Measurements from ENCODE around the gene FBXL15.

The FBXL15 gene

GRCh38 chr10:102413806-102414561 lies 6.7 kb upstream of the FBXL15 start:
- no peak for ATAC-seq
- DNase-seq (ENCODE audit: low spot score in 2 of 2): no peak

GRCh38 chr10:102414749-102415148 lies 5.9 kb upstream of the FBXL15 start:
- Mint-ChIP-seq H3K4me3 (no peak overlapping the region), H3K36me3 (peaks cover 4% of the 10 kb centered on the region), H3K27ac (no peak overlapping the region), H3K9me3 (no peaks in the 10 kb centered on the region), H3K4me1 (peaks cover 35% of the 10 kb centered on the region)
- DNase-seq (ENCODE audit: low spot score in 2 of 2) (no peak), ATAC-seq (no peak)

More at GRCh38 chr10:102413806-102414561, 6.7 kb upstream of the FBXL15 start:
- Mint-ChIP-seq H3K4me3 (no peak overlapping the region), H3K36me3 (peaks cover 1% of the 10 kb centered on the region), H3K4me1 (peaks cover 33% of the 10 kb centered on the region), H3K9me3 (no peaks in the 10 kb centered on the region), H3K27ac (peak overlapping the region; percentile 60)

GRCh38 chr10:102416283-102416682 lies 4.4 kb upstream of the FBXL15 start:
- no peak overlapping the region for H3K4me3 Mint-ChIP-seq
- peaks cover 38% of the 10 kb centered on the region for H3K4me1 Mint-ChIP-seq
- H3K36me3 Mint-ChIP-seq: peaks cover 17% of the 10 kb centered on the region
- ATAC-seq (no peak), DNase-seq (ENCODE audit: low spot score in 2 of 2) (no peak)
- H3K27ac Mint-ChIP-seq: no peak overlapping the region
- H3K9me3 Mint-ChIP-seq: no peaks in the 10 kb centered on the region

DNA sequence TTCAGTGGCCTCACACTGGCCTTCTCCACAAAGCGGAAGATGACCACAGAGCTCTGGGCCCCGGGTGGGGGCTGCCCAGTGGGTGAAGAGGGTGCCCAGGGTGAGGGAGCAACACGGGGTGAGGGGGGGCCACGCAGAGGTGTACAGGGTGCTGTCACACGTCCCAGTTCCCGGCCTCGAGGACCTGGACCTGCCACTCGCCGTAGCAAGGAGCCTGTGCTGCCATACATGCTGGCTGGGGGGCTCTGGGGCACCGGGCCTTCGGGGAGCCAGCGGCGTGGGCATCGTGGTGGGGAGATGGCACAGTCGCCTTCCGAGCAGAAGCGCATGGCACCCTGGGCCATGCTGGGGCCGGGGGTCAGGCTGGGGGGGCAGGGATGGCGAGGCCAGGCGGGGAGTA lies 3.9 kb upstream of the FBXL15 start:
- Mint-ChIP-seq H3K4me3 (no peak overlapping the region), H3K27ac (no peak overlapping the region), H3K36me3 (peaks cover 17% of the 10 kb centered on the region), H3K9me3 (no peaks in the 10 kb centered on the region), H3K4me1 (peaks cover 33% of the 10 kb centered on the region)
- ATAC-seq (no peak), DNase-seq (ENCODE audit: low spot score in 2 of 2) (no peak)

GRCh38 chr10:102418622-102419268 lies 1.9 kb upstream of the FBXL15 start, which contains the start of gene PSD:
PSD (minus strand) TSS chr10:102418785; CDS start chr10:102417038, 1,747 bp downstream.
- peaks cover 34% of the 10 kb centered on the region for H3K4me1 Mint-ChIP-seq
- peaks cover 34% of the 10 kb centered on the region for H3K36me3 Mint-ChIP-seq
- H3K9me3 Mint-ChIP-seq: no peaks in the 10 kb centered on the region
- H3K27ac Mint-ChIP-seq: peak within 1 kb of the TSS; percentile 74
- no peak for ATAC-seq
- peak within 1 kb of the TSS; percentile 98 for H3K4me3 Mint-ChIP-seq
- no peak for DNase-seq (ENCODE audit: low spot score in 2 of 2)

DNA sequence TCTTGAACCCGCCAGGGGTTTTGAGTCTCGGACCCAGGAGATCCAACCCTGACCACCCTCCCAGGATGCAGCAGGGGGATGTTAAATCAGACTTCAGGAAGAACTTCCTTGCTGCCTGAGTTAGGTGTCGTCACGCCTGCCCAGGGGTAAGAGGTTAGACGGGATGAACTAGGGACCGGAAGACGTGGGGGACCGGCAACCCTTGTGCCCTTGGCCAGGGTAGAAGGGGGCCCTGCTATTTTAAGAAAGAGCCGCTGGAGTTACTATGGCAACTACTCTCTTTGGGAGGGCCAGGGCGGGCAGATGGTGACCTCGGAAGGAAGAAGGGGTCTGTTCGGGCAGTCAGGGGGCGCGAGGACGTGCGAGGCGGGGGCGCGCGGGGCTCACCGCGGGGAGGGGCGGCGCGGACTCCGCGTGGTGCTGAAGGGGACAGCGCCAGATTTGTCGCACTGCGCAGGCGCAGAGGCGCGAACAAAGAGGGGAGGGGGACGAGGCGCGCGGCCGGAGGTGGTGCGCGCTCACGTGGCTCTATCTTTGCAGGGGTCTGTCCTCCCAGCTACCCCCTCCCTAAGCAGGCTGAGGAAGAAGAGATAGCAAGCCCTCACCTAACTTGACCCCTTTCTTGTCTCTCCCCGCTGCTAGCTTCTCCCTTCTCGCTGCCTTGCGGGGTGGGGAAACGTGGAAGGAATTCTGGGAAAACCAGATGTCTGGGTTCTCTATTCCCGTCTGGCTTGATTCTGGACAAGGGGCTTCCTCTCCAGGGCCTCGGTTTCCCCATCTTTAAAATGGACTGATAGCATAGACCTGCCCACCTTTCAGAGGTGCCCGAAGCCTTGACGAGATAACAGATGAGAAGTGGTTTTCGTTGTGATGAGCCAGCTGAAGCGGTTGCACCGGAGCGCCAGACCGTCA lies 1.1 kb upstream of the FBXL15 start:
- DNase-seq (ENCODE audit: low spot score in 2 of 2): peak; percentile 69 to 88
- Mint-ChIP-seq H3K4me3 (peak overlapping the region; percentile 98), H3K9me3 (no peaks in the 10 kb centered on the region), H3K27ac (peak overlapping the region; percentile 74), H3K4me1 (peaks cover 34% of the 10 kb centered on the region), H3K36me3 (peaks cover 40% of the 10 kb centered on the region)
- ATAC-seq: no peak

DNA sequence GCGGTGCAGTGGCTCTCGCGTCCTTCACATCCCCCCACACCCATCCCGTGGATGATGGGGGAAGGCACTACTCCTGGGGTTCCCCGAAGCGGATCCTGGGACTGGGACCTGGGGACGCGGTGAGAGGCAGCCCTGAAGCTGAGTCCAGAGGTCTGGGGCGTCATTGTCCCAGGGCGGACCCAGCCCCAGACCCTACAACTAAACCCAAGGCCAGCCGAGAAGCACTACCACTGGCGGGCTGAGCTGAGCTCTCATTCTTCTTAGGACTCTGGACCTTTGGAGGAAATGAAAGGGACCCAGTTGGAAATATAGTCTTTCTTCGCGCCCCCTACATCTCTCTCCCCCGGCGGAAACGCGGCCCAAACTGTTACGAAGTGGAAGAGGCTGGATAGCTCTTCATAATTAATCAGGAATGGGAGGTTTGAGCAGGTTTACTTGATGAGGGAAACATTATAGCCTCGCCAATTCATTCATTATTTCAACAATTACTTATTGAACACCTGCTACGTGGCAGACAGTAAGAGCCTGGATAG lies 389 bp upstream of the FBXL15 start:
- Mint-ChIP-seq H3K4me1 (peaks cover 34% of the 10 kb centered on the region), H3K9me3 (no peaks in the 10 kb centered on the region), H3K27ac (peak overlapping the region; percentile 96), H3K4me3 (peak overlapping the region; percentile 98), H3K36me3 (peaks cover 40% of the 10 kb centered on the region)
- ATAC-seq: no peak
- DNase-seq (ENCODE audit: low spot score in 2 of 2): no peak

GRCh38 chr10:102421507-102421756 lies 796 bp downstream of the FBXL15 start:
- peak overlapping the region; percentile 98 for H3K4me3 Mint-ChIP-seq
- peaks cover 40% of the 10 kb centered on the region for H3K36me3 Mint-ChIP-seq
- H3K9me3 Mint-ChIP-seq: no peaks in the 10 kb centered on the region
- DNase-seq (ENCODE audit: low spot score in 2 of 2) (no peak), ATAC-seq (no peak)
- H3K4me1 Mint-ChIP-seq: peaks cover 42% of the 10 kb centered on the region
- peak overlapping the region; percentile 96 for H3K27ac Mint-ChIP-seq

DNA sequence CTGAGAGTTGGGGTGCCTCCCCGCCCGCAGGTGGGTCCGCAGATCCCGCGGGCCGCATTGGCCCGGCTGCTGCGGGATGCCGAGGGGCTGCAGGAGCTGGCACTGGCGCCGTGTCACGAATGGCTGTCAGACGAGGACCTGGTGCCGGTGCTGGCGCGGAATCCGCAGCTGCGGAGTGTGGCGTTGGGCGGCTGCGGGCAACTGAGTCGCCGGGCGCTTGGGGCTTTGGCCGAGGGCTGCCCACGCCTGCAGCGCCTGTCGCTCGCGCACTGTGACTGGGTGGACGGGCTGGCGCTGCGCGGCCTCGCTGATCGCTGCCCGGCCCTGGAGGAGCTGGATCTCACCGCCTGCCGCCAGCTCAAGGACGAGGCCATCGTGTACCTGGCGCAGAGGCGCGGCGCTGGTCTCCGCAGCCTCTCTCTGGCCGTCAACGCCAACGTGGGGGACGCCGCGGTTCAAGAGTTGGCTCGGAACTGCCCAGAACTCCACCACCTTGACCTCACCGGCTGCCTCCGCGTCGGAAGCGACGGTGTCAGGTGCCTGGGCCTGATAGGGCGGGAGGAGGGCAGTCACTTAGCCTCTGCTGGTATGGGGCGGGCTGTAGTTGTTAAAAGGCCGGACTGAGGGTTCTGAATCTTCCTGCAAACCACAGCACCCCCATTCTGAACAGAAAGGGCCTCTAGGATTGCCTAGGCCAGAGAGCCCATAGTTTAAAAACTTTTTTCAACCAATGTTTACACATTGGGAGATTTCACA lies 1.3 kb downstream of the FBXL15 start:
- peak overlapping the region; percentile 98 for H3K4me3 Mint-ChIP-seq
- H3K4me1 Mint-ChIP-seq: peaks cover 47% of the 10 kb centered on the region
- ATAC-seq (peak; percentile 0), DNase-seq (ENCODE audit: low spot score in 2 of 2) (no peak)
- H3K36me3 Mint-ChIP-seq: peaks cover 40% of the 10 kb centered on the region
- H3K9me3 Mint-ChIP-seq: no peaks in the 10 kb centered on the region
- peak overlapping the region; percentile 63 for H3K27ac Mint-ChIP-seq

GRCh38 chr10:102422545-102423129 lies 2.0 kb downstream of the FBXL15 start:
- H3K9me3 Mint-ChIP-seq: no peaks in the 10 kb centered on the region
- peaks cover 40% of the 10 kb centered on the region for H3K36me3 Mint-ChIP-seq
- ATAC-seq: peak; percentile 3
- DNase-seq (ENCODE audit: low spot score in 2 of 2): no peak
- H3K27ac Mint-ChIP-seq: peak overlapping the region; percentile 63
- H3K4me3 Mint-ChIP-seq: peak overlapping the region; percentile 98
- peaks cover 54% of the 10 kb centered on the region for H3K4me1 Mint-ChIP-seq

DNA sequence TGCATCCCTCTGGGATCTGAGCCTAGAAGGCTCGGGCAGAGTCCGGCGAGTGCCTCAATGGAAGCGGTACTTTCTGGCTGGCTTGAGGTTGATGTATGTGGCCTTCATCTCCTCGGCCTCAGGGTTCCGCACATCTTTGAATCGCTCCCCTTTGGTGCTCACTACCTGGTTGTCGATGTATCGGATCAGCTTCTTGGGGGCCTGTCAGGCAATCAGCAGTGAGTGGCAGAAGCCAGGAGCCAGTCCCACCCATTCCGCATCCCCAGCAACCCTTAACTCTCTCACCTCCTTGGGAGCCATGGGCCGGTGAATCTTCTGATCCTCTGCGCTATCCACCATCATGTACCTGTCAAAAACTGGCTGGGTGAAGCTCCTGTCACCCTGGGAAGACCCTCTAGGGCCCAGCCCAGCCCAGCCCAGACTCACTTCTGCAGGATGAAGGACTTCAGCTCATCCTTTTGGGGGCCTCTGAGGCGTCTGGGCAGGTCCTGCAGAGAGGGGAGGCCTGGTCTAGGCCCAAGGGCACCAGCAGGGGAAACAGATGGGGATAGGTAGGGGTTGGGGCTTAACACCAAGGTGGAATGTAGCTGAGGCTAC lies 2.8 kb downstream of the FBXL15 start:
- Mint-ChIP-seq H3K27ac (peak overlapping the region; percentile 34), H3K4me3 (peak overlapping the region; percentile 98), H3K9me3 (no peaks in the 10 kb centered on the region), H3K36me3 (peaks cover 44% of the 10 kb centered on the region), H3K4me1 (peaks cover 57% of the 10 kb centered on the region)
- no peak for DNase-seq (ENCODE audit: low spot score in 2 of 2)
- ATAC-seq: no peak

GRCh38 chr10:102424145-102424544 lies 3.5 kb downstream of the FBXL15 start:
- ATAC-seq: no peak
- DNase-seq (ENCODE audit: low spot score in 2 of 2): no peak
- Mint-ChIP-seq H3K9me3 (no peaks in the 10 kb centered on the region), H3K4me1 (peaks cover 53% of the 10 kb centered on the region), H3K27ac (peak overlapping the region; percentile 34), H3K4me3 (no peak overlapping the region), H3K36me3 (peaks cover 43% of the 10 kb centered on the region)

DNA sequence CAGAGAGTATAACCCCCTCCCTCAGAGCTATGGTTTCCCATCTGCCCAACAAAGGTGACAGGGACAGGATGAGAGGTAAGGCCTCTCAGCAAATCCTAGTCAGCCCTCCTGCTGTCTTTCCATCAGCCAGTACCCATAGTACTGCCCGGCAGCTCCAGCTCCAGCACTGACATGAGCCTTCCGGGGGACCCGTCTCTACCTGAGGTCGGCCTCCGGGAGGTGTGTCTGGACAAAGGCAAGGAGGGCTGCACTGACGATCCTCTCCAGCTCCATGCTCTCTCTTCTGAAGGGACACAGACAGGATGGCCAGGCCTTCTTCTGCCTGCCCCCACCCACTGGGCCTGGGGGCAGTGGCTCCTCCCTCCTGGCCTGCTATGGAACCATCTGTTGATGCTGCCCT lies 4.3 kb downstream of the FBXL15 start:
- Mint-ChIP-seq H3K9me3 (no peaks in the 10 kb centered on the region), H3K4me1 (peaks cover 46% of the 10 kb centered on the region), H3K27ac (peak overlapping the region; percentile 30), H3K36me3 (peaks cover 42% of the 10 kb centered on the region), H3K4me3 (no peak overlapping the region)
- DNase-seq (ENCODE audit: low spot score in 2 of 2) (no peak), ATAC-seq (no peak)

- no peak for ATAC-seq
- no peak overlapping the region for H3K4me3 Mint-ChIP-seq
These were observed 4.8 kb downstream of the FBXL15 start for GRCh38 chr10:102425444-102425843.

More at GRCh38 chr10:102425444-102425843, 4.8 kb downstream of the FBXL15 start:
- Mint-ChIP-seq H3K27ac (peak overlapping the region; percentile 30), H3K9me3 (no peaks in the 10 kb centered on the region), H3K4me1 (peaks cover 41% of the 10 kb centered on the region), H3K36me3 (peaks cover 37% of the 10 kb centered on the region)
- no peak for DNase-seq (ENCODE audit: low spot score in 2 of 2)
